SK-N-SH (cell line): ENCODE data around the gene C8A. TPM values are rescaled to one million over a fixed set of nuclear protein-coding genes. Genes with fewer than 3 reads are reported as not detected.

ENCODE experiments used
- CTCF ChIA-PET: fragments of 300-600, 350-600 bp; formaldehyde crosslinking; extraction: SDS; loops from one replicate; lab custom pipeline; 2021; lab: Yijun Ruan, JAX
- POLR2A ChIA-PET: fragments of 350-600 bp; sonication (Branson Sonifier 250); formaldehyde crosslinking; extraction: SDS; loops from one replicate; lab custom pipeline; 2020; ENCODE audit warnings: antibody characterized with exemption, inconsistent platforms; lab: Yijun Ruan, JAX
- DNase-seq: peaks from one replicate; pipeline ENCODE4 v3.0.0; 2012
- H2AFZ ChIP-seq: fragments of 200-600 bp; sonication (generic); 2 replicates; pipeline ENCODE4 v1.8.1; 2016; ENCODE audit warnings: antibody characterized with exemption, mild to moderate bottlenecking, low read depth
- H3F3A ChIP-seq: fragments of 200-600 bp; sonication (generic); replicated peaks from 2 replicates; pipeline ENCODE3; 2016; ENCODE audit warnings: antibody characterized with exemption, mild to moderate bottlenecking; ENCODE audit not compliant: insufficient read depth
- H3K27ac ChIP-seq, 2 experiments: fragments of 200-500 bp in 1 of 2; fragments of 200-600 bp in 1 of 2; sonication (Bioruptor generic) in 1 of 2; sonication (generic), shearing (Covaris generic) in 1 of 2; 2 replicates each; pipeline versions ENCODE4 v1.5.1 to v1.6.1; 2014 to 2016; ENCODE audit warnings: low read depth in 2 of 2, inconsistent platforms in 1 of 2, low read length in 1 of 2, mild to moderate bottlenecking in 1 of 2, mixed read lengths in 1 of 2
- H3K27me3 ChIP-seq: fragments of 200-600 bp; sonication (generic), shearing (Covaris generic); 2 replicates; pipeline ENCODE4 v1.6.1; 2016; ENCODE audit warnings: mixed run types; ENCODE audit not compliant: insufficient read depth
- H3K36me3 ChIP-seq, 2 experiments: fragments of 200-500 bp in 1 of 2; fragments of 200-600 bp in 1 of 2; sonication (Bioruptor generic) in 1 of 2; sonication (generic) in 1 of 2; replicated peaks in 1 of 2; 2 replicates each; pipeline versions ENCODE3 to v1.5.1; 2014 to 2016; ENCODE audit warnings: low read length in 1 of 2, mild to moderate bottlenecking in 1 of 2; ENCODE audit not compliant: insufficient read depth in 2 of 2, control insufficient read depth in 1 of 2
- H3K4me1 ChIP-seq, 2 experiments: fragments of 200-500 bp in 1 of 2; fragments of 200-600 bp in 1 of 2; sonication (Bioruptor generic) in 1 of 2; sonication (generic), shearing (Covaris generic) in 1 of 2; 2 replicates each; pipeline versions ENCODE4 v1.5.1 to v1.6.1; 2014 to 2016; ENCODE audit warnings: low read depth in 1 of 2, low read length in 1 of 2, mixed run types in 1 of 2; ENCODE audit not compliant: insufficient read depth in 2 of 2, control insufficient read depth in 1 of 2
- H3K4me2 ChIP-seq: fragments of 200-600 bp; sonication (generic), shearing (Covaris generic); 2 replicates; pipeline ENCODE4 v1.6.1; 2017; ENCODE audit warnings: mixed run types
- H3K4me3 ChIP-seq, 2 experiments: fragments of 200-500 bp in 1 of 2; fragments of 200-600 bp in 1 of 2; sonication (Bioruptor generic) in 1 of 2; sonication (generic), shearing (Covaris generic) in 1 of 2; 2 replicates each; pipeline versions ENCODE4 v1.5.1 to v1.8.1; 2014 to 2016; ENCODE audit warnings: low read depth in 2 of 2, inconsistent platforms in 1 of 2, low read length in 1 of 2, mild to moderate bottlenecking in 1 of 2, mixed read lengths in 1 of 2, moderate library complexity in 1 of 2
- H3K79me2 ChIP-seq: fragments of 200-600 bp; sonication (generic); 2 replicates; pipeline ENCODE4 v1.8.1; 2017; ENCODE audit warnings: mild to moderate bottlenecking; ENCODE audit not compliant: insufficient read depth
- H3K9ac ChIP-seq: fragments of 200-600 bp; sonication (generic); 2 replicates; pipeline ENCODE4 v1.6.1; 2017; ENCODE audit warnings: mixed run types
- H3K9me2 ChIP-seq: fragments of 200-600 bp; sonication (generic); 2 replicates; pipeline ENCODE4 v1.6.1; 2017; ENCODE audit warnings: mixed run types
- H3K9me3 ChIP-seq: fragments of 200-600 bp; sonication (generic); 2 replicates; pipeline ENCODE4 v1.6.1; 2017; ENCODE audit warnings: mixed run types, mild to moderate bottlenecking, moderate library complexity
- H4K20me1 ChIP-seq: fragments of 200-600 bp; sonication (generic); 2 replicates; pipeline ENCODE4 v1.6.1; 2017; ENCODE audit warnings: mild to moderate bottlenecking, mixed run types; ENCODE audit not compliant: insufficient read depth
- CHD2 ChIP-seq: fragments of 150-350 bp; IDR thresholded peaks from 2 replicates; pipeline ENCODE4 v1.6.1; 2018; ENCODE audit warnings: low read length; ENCODE audit not compliant: partially characterized antibody
- EZH2phosphoT487 ChIP-seq: fragments of 200-600 bp; sonication (generic); IDR thresholded peaks from 2 replicates; pipeline ENCODE4 v1.6.1; 2017; ENCODE audit warnings: low read depth, mixed run types, mild to moderate bottlenecking, antibody characterized with exemption, moderate library complexity, borderline replicate concordance
- FOSL2 ChIP-seq: IDR thresholded peaks from 2 replicates; pipeline ENCODE4 v1.4.0; 2012; ENCODE audit warnings: low read depth, mild to moderate bottlenecking, moderate library complexity, borderline replicate concordance
- GABPA ChIP-seq: IDR thresholded peaks from 2 replicates; pipeline ENCODE4 v1.4.0; 2012; ENCODE audit warnings: low read depth, mild to moderate bottlenecking
- JUND ChIP-seq: IDR thresholded peaks from 2 replicates; pipeline ENCODE4 v1.4.0; 2012
- MAX ChIP-seq: IDR thresholded peaks from 2 replicates; pipeline ENCODE4 v1.4.0; 2012; ENCODE audit warnings: low read depth
- MEF2A ChIP-seq: IDR thresholded peaks from 2 replicates; pipeline ENCODE4 v1.4.0; 2012; ENCODE audit warnings: low read depth, borderline replicate concordance
- MXI1 ChIP-seq: IDR thresholded peaks from 2 replicates; pipeline ENCODE4 v1.6.1; 2012; ENCODE audit warnings: mild to moderate bottlenecking, low read depth, low read length, improper control_type of control experiment
- NFIC ChIP-seq: IDR thresholded peaks from 2 replicates; pipeline ENCODE4 v1.4.0; 2012; ENCODE audit warnings: borderline replicate concordance
- NRF1 ChIP-seq: IDR thresholded peaks from 2 replicates; pipeline ENCODE4 v1.6.1; 2012; ENCODE audit warnings: low read depth, mild to moderate bottlenecking, low read length
- PBX3 ChIP-seq: IDR thresholded peaks from 2 replicates; pipeline ENCODE4; 2012
- POLR2AphosphoS5 ChIP-seq: IDR thresholded peaks from 2 replicates; pipeline ENCODE4 v1.6.1; 2012; ENCODE audit warnings: low read depth, low read length
- REST ChIP-seq: IDR thresholded peaks from 2 replicates; pipeline ENCODE4 v1.6.1; 2012; ENCODE audit warnings: mild to moderate bottlenecking, low read depth, low read length, moderate library complexity
- RXRA ChIP-seq: IDR thresholded peaks from 2 replicates; pipeline ENCODE4 v1.4.0; 2012; ENCODE audit warnings: low read depth, mild to moderate bottlenecking, borderline replicate concordance
- TEAD4 ChIP-seq: IDR thresholded peaks from 2 replicates; pipeline ENCODE4 v1.4.0; 2012; ENCODE audit warnings: mild to moderate bottlenecking, borderline replicate concordance; ENCODE audit not compliant: insufficient read depth
- ZBTB33 ChIP-seq: IDR thresholded peaks from 2 replicates; pipeline ENCODE4 v1.4.0; 2012; ENCODE audit warnings: low read depth, borderline replicate concordance
- WGBS: methylation state at CpG from one replicate; pipeline ENCODE4 v1.1.6; 2017; ENCODE audit warnings: low lambda C conversion rate; 5-methylcytosine and 5-hydroxymethylcytosine counted together
- polyA plus RNA-seq, 3 experiments: library from polyadenylated mRNA; depleted of rRNA; stranded (reverse); fragments of >200 nt; gene quantifications; 2 replicates each; pipeline ENCODE4 v1.2.3, GENCODE V29; 2012

C8A gene
- polyA plus RNA-seq, 1 of the 3 experiments (the other 2 are of a cell fraction) = not detected

- Histone ChIP-seq H3F3A (no peaks in the 10 kb centered on the region), H4K20me1 (no peaks in the 10 kb centered on the region), H3K36me3 (no peaks in the 10 kb centered on the region), H3K9me2 (no peaks in the 10 kb centered on the region), H3K79me2 (no peaks in the 10 kb centered on the region), H3K27me3 (no peaks in the 10 kb centered on the region), H3K4me2 (no peak overlapping the region), H3K27ac (no peak overlapping the region), H3K9ac (no peak overlapping the region), H2AFZ (no peak overlapping the region), H3K4me1 (no peaks in the 10 kb centered on the region), H3K9me3 (no peaks in the 10 kb centered on the region), H3K4me3 (no peak overlapping the region)
- TF ChIP-seq ZBTB33 (no peak), CHD2 (no peak), POLR2AphosphoS5 (no peak), NRF1 (no peak)
- WGBS = 74% methylated on average over 3 of the region's 3 CpGs
- no peak for DNase-seq
- CTCF ChIA-PET = interaction anchor here (0.8 to 1.7 kb wide), 3 partner anchors 12 to 15 kb away, joined by 3 to 5 read pairs (median 3); no protein-coding TSS in a partner anchor
- POLR2A ChIA-PET = no interaction called here
These were observed 110.6 kb downstream of the C8A start for GRCh38 chr1:56965191-56965590.

- no peak within 1 kb of the TSS for H3K4me3 ChIP-seq
- 86% methylated on average over 3 of the region's 3 CpGs for WGBS
- no peaks in the 10 kb centered on the region for H3K4me1 ChIP-seq
- H3K79me2 ChIP-seq = no peaks in the 10 kb centered on the region
- no peak within 1 kb of the TSS for H3K27ac ChIP-seq
- POLR2A ChIA-PET = no interaction called here
- H3K9ac ChIP-seq = no peak within 1 kb of the TSS
- no peak for DNase-seq
- H3K9me2 ChIP-seq = no peaks in the 10 kb centered on the region
- CTCF ChIA-PET = interaction anchor here (0.6 to 1.7 kb wide), 3 partner anchors 13 to 922 kb away, joined by 3 to 5 read pairs (median 3); no protein-coding TSS in a partner anchor
- H4K20me1 ChIP-seq = no peaks in the 10 kb centered on the region
- H3K9me3 ChIP-seq = no peaks in the 10 kb centered on the region
- no peaks in the 10 kb centered on the region for H3K27me3 ChIP-seq
- H3K36me3 ChIP-seq = no peaks in the 10 kb centered on the region
- no peak within 1 kb of the TSS for H2AFZ ChIP-seq
- H3F3A ChIP-seq = no peaks in the 10 kb centered on the region
- no peak within 1 kb of the TSS for H3K4me2 ChIP-seq
- TF ChIP-seq RXRA = no peak
- no peak for TF ChIP-seq EZH2phosphoT487
- TF ChIP-seq MEF2A = no peak
- TF ChIP-seq GABPA = no peak
- TF ChIP-seq ZBTB33 = no peak
- TF ChIP-seq PBX3 = no peak
- TF ChIP-seq MAX = no peak
- TF ChIP-seq POLR2AphosphoS5 = no peak
- no peak for TF ChIP-seq REST
- TF ChIP-seq NFIC = no peak
- no peak for TF ChIP-seq TEAD4
- no peak for TF ChIP-seq FOSL2
- TF ChIP-seq JUND = no peak
- TF ChIP-seq MXI1 = no peak
These were observed 111.5 kb downstream of the C8A start, which contains the start of gene C8B for GRCh38 chr1:56965916-56966697. C8B (minus strand) TSS chr1:56966015; CDS start chr1:56965948, 67 bp downstream.
